Measurements from ENCODE around the gene CASP10.

DNA sequence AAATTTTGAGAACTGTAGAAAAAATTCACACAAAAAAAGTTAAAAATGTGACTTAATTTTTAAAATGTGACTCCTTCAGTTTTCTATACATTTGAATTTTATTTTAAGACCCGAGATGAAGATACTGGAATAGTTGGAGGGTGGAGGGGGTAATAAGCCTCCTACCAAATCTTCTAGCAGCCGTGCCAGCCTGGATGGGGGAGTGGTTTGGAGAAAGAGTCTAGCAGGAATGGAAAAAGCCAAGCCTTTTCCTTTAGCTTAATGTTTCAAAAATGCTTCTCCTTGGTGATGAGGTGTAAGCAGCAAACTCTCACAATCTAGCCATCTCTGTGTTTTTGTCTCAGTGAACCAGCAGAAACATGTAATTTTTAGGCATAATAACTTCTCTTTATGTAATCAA lies 92.1 kb downstream of the CASP10 start:
- TF ChIP-seq, protein P1, sequence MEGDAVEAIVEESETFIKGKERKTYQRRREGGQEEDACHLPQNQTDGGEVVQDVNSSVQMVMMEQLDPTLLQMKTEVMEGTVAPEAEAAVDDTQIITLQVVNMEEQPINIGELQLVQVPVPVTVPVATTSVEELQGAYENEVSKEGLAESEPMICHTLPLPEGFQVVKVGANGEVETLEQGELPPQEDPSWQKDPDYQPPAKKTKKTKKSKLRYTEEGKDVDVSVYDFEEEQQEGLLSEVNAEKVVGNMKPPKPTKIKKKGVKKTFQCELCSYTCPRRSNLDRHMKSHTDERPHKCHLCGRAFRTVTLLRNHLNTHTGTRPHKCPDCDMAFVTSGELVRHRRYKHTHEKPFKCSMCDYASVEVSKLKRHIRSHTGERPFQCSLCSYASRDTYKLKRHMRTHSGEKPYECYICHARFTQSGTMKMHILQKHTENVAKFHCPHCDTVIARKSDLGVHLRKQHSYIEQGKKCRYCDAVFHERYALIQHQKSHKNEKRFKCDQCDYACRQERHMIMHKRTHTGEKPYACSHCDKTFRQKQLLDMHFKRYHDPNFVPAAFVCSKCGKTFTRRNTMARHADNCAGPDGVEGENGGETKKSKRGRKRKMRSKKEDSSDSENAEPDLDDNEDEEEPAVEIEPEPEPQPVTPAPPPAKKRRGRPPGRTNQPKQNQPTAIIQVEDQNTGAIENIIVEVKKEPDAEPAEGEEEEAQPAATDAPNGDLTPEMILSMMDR (IDR thresholded peaks at IDR 0.05) = no peak
- TF ChIP-seq POLR2A (IDR thresholded peaks at IDR 0.05) (no peak), POLR2AphosphoS5 (IDR thresholded peaks at IDR 0.05) (no peak), EP300 (IDR thresholded peaks at IDR 0.05) (no peak)

All from stomach (tissue), 4 donors.